BLaER1 treated with 17β-estradiol and CSF1 and Interleukin-3, amounts not matched to agents 10 nM and 100 nM (cell line): ENCODE measurements around the gene KCTD21.

Experiments used
- H3K27ac ChIP-seq, 11 experiments: shearing (Covaris generic); formaldehyde crosslinking; 2 replicates each; pipeline ENCODE4 v1.8.1; 2022
- H3K27me3 ChIP-seq, 11 experiments: shearing (Covaris generic); formaldehyde crosslinking; 2 replicates each; pipeline ENCODE4 v1.8.1; 2022
- H3K36me3 ChIP-seq, 11 experiments: shearing (Covaris generic); formaldehyde crosslinking; 2 replicates each; pipeline ENCODE4 v1.8.1; 2022
- H3K4me1 ChIP-seq, 10 experiments: shearing (Covaris generic); formaldehyde crosslinking; 2 replicates each; pipeline ENCODE4 v1.8.1; 2022
- H3K4me2 ChIP-seq, 11 experiments: shearing (Covaris generic); formaldehyde crosslinking; 2 replicates each; pipeline ENCODE4 v1.8.1; 2022
- H3K4me3 ChIP-seq, 10 experiments: shearing (Covaris generic); formaldehyde crosslinking; 2 replicates each; pipeline ENCODE4 v1.8.1; 2022
- H3K9ac ChIP-seq, 11 experiments: shearing (Covaris generic); formaldehyde crosslinking; 2 replicates each; pipeline ENCODE4 v1.8.1; 2022
- H3K9me3 ChIP-seq, 11 experiments: shearing (Covaris generic); formaldehyde crosslinking; replicated peaks in 1 of 11; 2 replicates each; pipeline ENCODE4 v1.8.1; 2022
- H4K20me1 ChIP-seq, 11 experiments: shearing (Covaris generic); formaldehyde crosslinking; 2 replicates each; pipeline ENCODE4 v1.8.1; 2022
- Cebpa-rat ChIP-seq, 11 experiments: shearing (Covaris generic); IDR thresholded peaks; 2 replicates each; pipeline ENCODE4 v1.8.1; 2022

Gene KCTD21

GRCh38 chr11:78221396-78222315 is 33.2 kb upstream of the KCTD21 start:
- Histone ChIP-seq H3K4me2 (no peak overlapping the region), H3K9ac (no peak overlapping the region), H3K9me3 (no peaks in the 10 kb centered on the region), H3K36me3 (peaks cover 99 to 100% (median 100%) of the 10 kb centered on the region in 11 experiments), H3K27me3 (no peaks in the 10 kb centered on the region), H4K20me1 (peaks cover 0 to 84% (median 24%) of the 10 kb centered on the region in 11 experiments; a peak in 10 of 22 replicates), H3K4me1 (peaks cover 9 to 33% (median 24%) of the 10 kb centered on the region in 10 experiments; a peak in 19 of 20 replicates), H3K27ac (no peak overlapping the region), H3K4me3 (no peak overlapping the region)
- no peak for TF ChIP-seq Cebpa-rat (IDR thresholded peaks at IDR 0.05)

GRCh38 chr11:78220218-78221157 is 32.1 kb upstream of the KCTD21 start:
- no peak overlapping the region for H3K4me3 ChIP-seq
- peaks cover 0 to 87% (median 24%) of the 10 kb centered on the region in 11 experiments; a peak in 12 of 22 replicates for H4K20me1 ChIP-seq
- peaks cover 99 to 100% (median 100%) of the 10 kb centered on the region in 11 experiments for H3K36me3 ChIP-seq
- peaks cover 9 to 43% (median 36%) of the 10 kb centered on the region in 10 experiments; a peak in 19 of 20 replicates for H3K4me1 ChIP-seq
- H3K27me3 ChIP-seq, result no peaks in the 10 kb centered on the region
- no peak overlapping the region for H3K9ac ChIP-seq
- no peak for TF ChIP-seq Cebpa-rat (IDR thresholded peaks at IDR 0.05)
- no peak overlapping the region for H3K27ac ChIP-seq
- H3K4me2 ChIP-seq, result no peak overlapping the region
- H3K9me3 ChIP-seq, result no peaks in the 10 kb centered on the region

- no peak overlapping the region for H3K9ac ChIP-seq
- H3K4me1 ChIP-seq, result peaks cover 9 to 43% (median 39%) of the 10 kb centered on the region in 10 experiments
- H3K27me3 ChIP-seq, result no peaks in the 10 kb centered on the region
- peaks cover 0 to 87% (median 28%) of the 10 kb centered on the region in 11 experiments; a peak in 12 of 22 replicates for H4K20me1 ChIP-seq
- no peaks in the 10 kb centered on the region for H3K9me3 ChIP-seq
- TF ChIP-seq Cebpa-rat (IDR thresholded peaks at IDR 0.05), result no peak
- H3K4me3 ChIP-seq, result no peak overlapping the region
- H3K36me3 ChIP-seq, result peaks cover 99 to 100% (median 100%) of the 10 kb centered on the region in 11 experiments
- H3K4me2 ChIP-seq, result no peak overlapping the region
- no peak overlapping the region for H3K27ac ChIP-seq
Observed at GRCh38 chr11:78219493-78220217, 31.2 kb upstream of the KCTD21 start.

GRCh38 chr11:78218707-78219492 is 30.5 kb upstream of the KCTD21 start:
- Histone ChIP-seq H3K36me3 (peaks cover 96 to 99% (median 98%) of the 10 kb centered on the region in 11 experiments), H3K27ac (no peak overlapping the region), H3K9me3 (no peaks in the 10 kb centered on the region), H3K9ac (no peak overlapping the region), H3K4me3 (no peak overlapping the region), H4K20me1 (peaks cover 0 to 85% (median 24%) of the 10 kb centered on the region in 11 experiments; a peak in 12 of 22 replicates), H3K4me1 (peaks cover 3 to 41% (median 37%) of the 10 kb centered on the region in 10 experiments; a peak in 19 of 20 replicates), H3K27me3 (no peaks in the 10 kb centered on the region), H3K4me2 (no peak overlapping the region)
- TF ChIP-seq Cebpa-rat (IDR thresholded peaks at IDR 0.05), result no peak

- Histone ChIP-seq H3K9me3 (0 out of 22 replicates have a peak, but pooled peaks cover 0 to 1% (median 0%) of the 10 kb centered on the region in 11 experiments), H3K36me3 (peaks cover 95 to 99% (median 98%) of the 10 kb centered on the region in 11 experiments), H3K4me3 (no peak overlapping the region), H3K4me1 (peaks cover 0 to 41% (median 35%) of the 10 kb centered on the region in 10 experiments; a peak in 17 of 20 replicates), H3K27ac (no peak overlapping the region), H3K9ac (no peak overlapping the region), H3K4me2 (no peak overlapping the region; a peak in 1 of 22 replicates), H3K27me3 (no peaks in the 10 kb centered on the region), H4K20me1 (peaks cover 0 to 85% (median 27%) of the 10 kb centered on the region in 11 experiments; a peak in 13 of 22 replicates)
- no peak for TF ChIP-seq Cebpa-rat (IDR thresholded peaks at IDR 0.05)
Observed at GRCh38 chr11:78217650-78218541, 29.5 kb upstream of the KCTD21 start.

GRCh38 chr11:78216571-78217287 is 28.3 kb upstream of the KCTD21 start:
- 0 out of 22 replicates have a peak overlapping the region, but pooled peaks of 1 of the 11 experiments have one; percentile 2 for H3K27ac ChIP-seq
- peaks cover 86 to 98% (median 93%) of the 10 kb centered on the region in 11 experiments for H3K36me3 ChIP-seq
- peak overlapping the region in 7 of 11 experiments; percentile 1 to 30 (median 13); a peak in 3 of 22 replicates for H3K4me2 ChIP-seq

More at GRCh38 chr11:78216571-78217287, 28.3 kb upstream of the KCTD21 start:
- Histone ChIP-seq H3K9me3 (0 out of 22 replicates have a peak, but pooled peaks cover 0 to 4% (median 0%) of the 10 kb centered on the region in 11 experiments), H4K20me1 (peaks cover 0 to 87% (median 28%) of the 10 kb centered on the region in 11 experiments; a peak in 13 of 22 replicates), H3K27me3 (no peaks in the 10 kb centered on the region), H3K4me3 (no peak overlapping the region), H3K9ac (no peak overlapping the region), H3K4me1 (peaks cover 0 to 42% (median 35%) of the 10 kb centered on the region in 10 experiments; a peak in 17 of 20 replicates)
- no peak for TF ChIP-seq Cebpa-rat (IDR thresholded peaks at IDR 0.05)
